ENCODE data around the gene ZYX.
"Not testable (repeated sequence)": the region's sequence is repeated elsewhere in the genome, so short reads cannot be mapped to it uniquely, and the experiment has no call there.

- TF ChIP-seq CTCF (conservative IDR thresholded peaks at IDR 0.05; ENCODE audit: low read depth, low read length); EZH2 (IDR thresholded peaks at IDR 0.05; ENCODE audit: borderline replicate concordance, low read depth, low read length, poor library complexity, severe bottlenecking): not testable (repeated sequence)
These were observed 43.3 kb downstream of the ZYX start for GRCh38 chr7:143424476-143424875.

All from A673 (cell line).